Measurements from ENCODE around the gene PPP2R5C.

The PPP2R5C gene

DNA sequence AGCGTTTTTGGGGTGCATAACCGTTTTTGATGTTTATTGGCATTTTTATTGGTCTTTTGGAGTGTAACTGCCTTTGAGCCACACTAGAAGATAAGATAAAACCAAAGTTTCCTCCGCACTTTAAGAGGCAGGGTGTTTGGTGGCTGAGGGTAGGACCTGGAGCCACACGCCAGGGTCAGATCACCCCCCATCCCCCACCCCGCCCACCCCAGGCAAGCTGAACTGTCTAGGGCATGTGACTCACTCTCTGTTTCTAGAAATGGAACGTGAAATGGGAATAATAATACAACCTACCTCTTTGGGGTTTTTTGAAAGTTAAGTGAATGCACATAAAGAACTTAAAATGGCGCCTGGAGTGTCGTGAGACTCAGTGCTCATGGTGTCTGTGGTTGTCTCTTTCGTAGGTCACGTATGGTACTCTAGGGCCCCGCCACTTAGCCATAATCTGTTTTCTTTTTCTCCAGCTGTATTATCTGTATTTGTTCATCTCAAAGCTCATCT is 56.0 kb downstream of the PPP2R5C start:
- DNase-seq, result no peak

DNA sequence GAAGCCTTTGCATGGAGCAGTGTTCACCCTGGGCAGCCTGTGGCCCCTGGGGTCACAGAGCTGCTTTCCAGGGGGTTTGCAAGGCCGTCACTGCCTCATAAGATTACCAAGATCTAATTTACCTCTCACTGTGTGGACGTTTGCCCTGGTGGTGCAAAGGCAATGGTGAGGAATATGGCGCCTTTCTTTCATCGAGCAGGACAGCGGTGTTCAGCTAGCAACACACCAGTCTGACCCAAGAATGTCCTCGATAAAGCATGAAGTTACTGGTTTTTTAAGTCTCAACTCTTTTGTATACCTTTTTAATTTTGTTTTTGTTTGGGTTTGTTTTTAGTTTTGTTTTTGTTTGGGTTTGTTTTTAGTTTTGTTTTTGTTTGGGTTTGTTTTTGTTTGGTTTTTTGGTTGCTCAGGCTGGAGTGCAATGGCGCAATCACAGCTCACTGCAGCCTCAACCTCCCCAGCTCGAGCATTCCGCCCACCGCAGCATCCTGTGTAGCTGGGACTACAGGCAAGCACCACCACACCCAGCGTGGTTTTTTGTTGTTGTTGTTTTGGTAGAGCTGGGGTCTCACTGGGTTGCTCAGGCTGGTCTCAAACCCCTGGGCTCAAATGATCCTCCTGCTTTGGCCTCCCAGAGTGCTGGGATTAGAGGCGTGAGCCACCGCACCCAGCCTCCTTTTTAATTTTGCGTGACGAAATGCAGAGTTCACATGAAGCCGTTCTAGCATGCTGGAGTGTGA is 57.9 kb downstream of the PPP2R5C start:
- no peak for DNase-seq

DNA sequence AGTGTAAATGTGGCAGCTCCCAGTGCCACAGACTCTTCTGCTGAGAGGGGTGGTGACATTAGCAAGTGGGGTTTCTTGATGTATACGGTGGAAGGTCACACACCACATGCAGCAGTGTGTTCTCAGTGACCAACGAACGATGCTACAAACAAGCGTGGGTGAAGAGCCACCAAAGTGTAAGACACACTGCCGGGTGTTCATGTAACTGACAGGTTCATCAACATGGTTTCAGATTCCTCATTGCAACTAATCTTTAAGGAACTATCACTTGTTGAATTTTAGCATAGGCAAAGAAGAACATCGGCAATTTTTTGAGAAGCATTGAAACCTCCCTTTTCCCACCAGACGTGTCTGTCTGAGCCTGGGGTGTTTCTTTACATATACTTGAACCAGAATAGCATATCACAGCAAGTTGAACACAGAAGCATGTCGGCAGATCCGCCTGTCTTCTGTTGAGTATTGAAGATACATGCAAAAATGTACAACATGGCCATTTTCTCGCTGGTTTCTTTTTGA is 58.8 kb downstream of the PPP2R5C start:
- no peak for DNase-seq

DNA sequence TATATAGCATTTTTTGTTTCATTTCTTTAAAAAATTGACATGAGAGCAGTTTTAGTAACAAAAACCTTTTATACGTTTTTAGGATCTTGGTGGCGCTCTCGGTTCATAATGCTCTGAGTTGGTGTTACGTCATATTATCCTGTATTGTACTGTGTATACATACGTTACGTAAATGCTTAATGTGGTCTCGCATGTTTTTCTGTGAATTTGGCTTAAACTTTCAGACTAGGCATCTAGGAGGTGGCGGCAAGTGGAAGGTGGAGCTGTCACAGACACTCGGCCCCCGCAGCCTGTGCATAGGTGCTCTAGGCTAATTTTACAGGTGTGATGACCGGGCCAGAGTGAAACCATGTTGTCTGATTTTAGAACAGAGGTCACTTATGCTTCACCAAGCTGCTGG is 60.0 kb downstream of the PPP2R5C start:
- no peak for DNase-seq

DNA sequence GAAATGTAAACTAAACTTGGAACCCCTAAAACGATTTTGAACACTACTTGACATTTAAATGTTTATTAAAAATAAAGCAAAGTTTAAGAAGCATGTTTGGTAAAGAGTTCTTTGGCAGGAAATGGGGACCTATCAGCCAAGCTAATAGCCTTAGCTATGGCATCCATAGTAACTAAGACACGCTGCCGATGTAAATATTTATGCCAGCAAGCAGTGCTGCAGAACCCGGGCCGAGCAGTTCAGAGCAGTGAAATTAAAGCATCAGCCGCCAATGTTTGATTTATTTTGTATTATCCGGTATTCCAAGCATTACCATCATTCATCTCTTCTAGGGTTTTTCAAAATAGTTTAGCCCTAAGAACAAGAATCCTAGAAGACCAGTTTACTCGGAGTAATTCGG is 61.6 kb downstream of the PPP2R5C start:
- DNase-seq, result no peak

DNA sequence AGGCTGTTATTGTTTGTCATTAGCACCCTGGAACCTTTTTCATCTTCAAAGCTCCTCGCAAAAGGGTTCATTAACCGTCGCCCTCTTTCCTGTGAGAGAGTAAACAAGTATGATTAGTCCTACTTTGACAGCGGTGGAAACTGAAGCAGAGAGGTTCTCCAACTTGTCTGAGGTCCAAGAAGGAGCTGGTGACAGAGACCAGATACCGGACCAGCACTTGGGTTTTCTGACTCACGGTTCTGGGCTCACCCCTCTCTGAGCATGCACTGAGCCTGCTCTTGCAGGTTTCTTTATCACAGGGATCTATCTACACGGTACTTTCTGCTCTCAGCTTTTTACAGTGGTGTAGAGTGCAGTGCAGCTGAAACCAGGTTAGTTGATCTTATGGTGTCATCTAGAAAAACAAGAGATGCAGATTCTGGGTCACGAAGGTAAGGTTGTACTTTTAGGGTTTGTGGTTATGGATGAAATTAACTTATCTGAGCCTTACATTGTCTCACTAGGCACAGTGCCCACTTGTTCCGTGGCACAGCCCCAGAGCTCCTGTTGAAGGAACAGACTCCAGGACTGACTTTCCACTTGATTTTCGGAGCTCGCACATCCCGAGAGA is 62.1 kb downstream of the PPP2R5C start:
- DNase-seq, result no peak

DNA sequence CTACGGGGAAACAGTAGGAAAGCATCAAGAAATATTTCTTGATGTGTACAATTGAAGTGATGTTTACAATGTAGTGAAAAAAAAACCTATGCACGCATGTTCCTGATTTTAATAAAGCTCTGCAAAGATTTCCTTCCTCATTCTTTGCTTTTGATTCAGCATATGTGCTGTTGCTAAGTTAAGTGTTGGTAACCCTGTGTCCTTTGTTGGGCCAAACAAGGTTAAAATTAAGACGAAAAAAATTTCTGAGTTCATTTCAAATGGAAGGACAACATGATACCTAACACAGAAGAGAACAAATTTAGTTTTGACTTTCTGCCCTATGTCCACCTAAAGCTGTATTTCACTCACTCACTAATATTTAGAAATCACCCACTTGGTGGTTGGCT is 62.8 kb downstream of the PPP2R5C start:
- DNase-seq, result no peak

DNA sequence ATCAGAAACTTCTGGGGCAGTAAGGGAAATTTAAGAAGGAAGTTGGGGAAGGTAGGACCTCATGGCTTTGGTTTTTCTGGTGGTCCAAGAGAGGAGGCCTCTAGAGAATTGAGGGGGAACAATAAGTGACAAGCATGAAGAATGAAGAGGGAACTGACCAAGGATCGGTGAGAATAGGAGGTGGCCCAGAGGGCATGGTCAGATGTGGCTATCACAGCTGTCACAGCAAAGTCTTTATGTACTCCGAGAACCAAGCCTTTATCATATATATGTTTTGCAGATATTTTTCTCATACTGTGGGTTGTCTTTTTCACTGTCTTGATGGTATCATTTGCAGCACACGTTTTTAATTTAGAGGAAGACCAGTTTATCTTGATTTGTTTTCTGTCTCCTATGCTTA is 64.3 kb downstream of the PPP2R5C start:
- DNase-seq, result no peak

DNA sequence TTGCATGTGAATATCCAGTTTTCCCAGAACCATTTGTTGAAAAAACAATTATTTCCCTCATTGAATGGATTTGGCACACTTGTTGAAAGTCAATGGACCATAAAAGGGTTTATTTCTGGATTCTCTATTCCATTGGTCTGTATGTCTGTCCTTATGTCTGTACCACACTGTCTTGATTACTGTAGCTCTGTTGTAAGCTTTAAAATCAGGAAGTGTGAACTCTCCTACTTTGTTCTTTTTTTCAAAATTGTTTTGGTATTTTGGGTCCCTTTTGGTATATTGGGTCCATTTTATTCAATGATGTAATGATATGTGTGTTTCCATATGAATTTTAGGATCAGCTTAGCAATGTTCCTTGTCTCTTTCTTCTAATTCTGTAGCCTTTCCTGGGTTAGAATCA is 64.8 kb downstream of the PPP2R5C start:
- no peak for DNase-seq

DNA sequence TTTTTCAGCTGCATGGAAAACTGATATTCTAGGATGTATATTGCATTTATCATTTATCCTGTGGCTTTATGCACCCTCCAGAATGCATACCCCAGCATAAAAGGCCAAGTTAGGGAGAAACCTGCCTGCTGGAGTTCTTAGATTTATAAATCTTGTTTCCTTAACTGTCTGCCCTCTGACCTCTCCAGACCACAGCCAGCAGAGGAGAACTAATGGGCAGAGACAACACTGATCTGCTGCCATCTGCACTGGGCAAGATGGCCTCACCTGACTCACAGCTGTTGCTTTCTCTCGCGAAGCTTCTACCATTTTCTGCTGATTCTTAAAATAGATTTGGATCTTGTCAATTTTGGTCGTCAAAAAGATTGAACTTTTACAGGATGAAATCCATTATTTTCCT is 65.8 kb downstream of the PPP2R5C start:
- DNase-seq, result no peak

DNA sequence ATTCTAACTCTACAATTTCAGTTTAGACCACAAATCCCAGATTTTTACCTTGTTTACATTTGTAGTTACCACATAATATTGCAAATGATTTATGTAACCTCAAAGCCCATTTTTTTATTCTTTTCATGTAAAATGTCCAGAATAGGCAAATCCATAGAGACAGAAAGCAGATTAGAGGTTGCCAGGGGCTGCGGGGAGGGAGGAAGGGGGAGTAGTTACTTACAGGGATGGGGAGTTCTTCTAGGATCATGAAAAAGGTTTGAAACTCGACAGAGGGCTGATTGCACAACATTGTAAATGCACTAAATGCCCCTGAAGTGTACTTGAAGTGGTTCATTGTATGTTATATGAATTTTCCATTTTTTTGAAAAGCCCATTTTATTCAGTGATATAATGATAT is 66.5 kb downstream of the PPP2R5C start:
- no peak for DNase-seq

DNA sequence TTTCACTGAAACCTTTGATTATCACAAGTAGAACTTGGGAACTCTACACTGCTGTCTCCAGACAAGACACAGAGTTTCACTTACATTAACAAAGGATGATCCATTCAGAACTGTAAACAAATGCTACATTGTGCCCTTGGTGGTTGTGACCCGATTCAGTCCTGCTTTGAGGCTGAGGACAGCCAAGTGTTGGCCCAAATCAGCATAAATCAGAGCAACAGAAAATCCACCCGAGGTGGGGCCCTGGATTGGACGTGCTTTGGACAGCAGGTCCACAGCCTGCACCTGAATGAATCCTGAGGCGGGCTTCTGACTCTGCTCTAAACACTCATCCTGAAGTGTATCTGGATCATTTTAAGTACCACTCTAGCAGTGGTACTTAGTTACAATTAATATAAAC is 68.8 kb downstream of the PPP2R5C start:
- DNase-seq, result no peak

DNA sequence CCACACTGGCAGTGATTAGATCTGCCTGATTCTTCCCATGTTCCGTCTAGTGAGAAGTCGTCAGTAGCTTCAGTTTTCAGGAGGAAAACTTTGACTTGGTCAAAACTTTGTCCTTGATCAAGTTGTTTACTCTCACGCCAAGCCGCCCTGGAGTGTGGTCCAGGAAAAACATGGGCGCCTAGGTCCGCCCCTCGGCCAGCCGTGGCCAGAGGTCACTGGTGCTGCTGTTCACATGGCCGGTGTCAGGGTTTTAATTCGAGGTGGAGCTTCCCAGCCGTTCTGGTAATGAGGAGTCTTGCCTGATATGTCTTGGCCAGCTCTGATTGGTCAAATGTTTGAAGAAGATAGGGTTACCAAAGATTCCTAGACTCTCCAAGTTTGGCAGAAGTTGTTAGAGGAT is 71.5 kb downstream of the PPP2R5C start:
- DNase-seq, result no peak

DNA sequence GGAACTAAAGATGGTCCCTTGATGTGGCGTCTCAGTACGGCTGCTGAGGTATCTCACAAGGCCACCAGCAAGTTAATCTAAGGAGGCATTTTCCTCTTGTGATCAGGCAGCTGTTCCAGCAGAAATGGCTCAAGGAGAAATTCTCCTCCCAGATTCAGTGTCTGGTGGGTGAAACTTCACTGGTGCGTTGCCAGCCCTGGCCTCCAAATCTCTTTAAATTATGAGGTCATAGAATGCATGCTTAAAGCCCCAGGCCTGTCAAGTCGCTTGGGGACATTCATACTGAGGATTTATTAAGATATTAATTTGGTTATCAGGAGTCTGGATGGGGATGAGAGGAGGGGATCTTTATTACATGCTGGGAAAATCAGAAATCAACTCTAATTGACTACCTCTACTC is 72.9 kb downstream of the PPP2R5C start:
- no peak for DNase-seq

DNA sequence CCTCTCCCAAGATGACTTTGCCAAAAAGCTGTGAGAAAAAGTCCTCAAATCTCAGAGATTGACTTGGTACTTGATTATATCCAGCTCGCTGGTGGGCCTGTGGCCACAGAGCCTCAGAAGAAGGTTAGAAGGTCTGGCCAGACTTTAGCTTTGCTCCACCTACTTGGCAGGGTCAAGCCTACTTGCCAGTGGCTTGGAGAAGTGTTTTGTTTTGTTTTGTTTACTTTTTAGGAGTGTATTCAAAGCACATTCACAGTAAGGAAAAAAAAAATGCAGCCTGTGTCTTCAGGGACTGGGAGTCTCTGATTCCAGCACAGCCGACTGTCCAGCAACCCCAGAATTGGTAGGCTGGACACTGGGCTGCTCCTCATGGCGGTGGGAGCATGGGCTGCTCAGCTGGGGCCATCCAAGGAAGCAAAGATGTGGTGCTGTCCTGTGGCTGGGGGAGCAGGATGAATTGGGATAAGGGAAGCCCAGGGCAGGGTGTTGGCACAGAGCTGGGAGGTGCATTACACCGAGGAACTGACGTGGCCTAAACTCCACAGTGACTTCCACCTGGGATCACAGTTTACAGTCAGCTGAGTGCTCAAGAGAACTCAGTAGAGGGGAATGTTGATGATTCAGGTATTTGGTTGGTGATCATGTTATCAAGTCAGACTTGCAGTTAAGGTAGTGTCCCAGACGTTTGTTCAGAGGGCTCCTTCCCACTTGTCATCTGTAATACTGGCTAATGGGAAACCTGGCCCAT is 73.5 kb downstream of the PPP2R5C start:
- DNase-seq, result no peak

DNA sequence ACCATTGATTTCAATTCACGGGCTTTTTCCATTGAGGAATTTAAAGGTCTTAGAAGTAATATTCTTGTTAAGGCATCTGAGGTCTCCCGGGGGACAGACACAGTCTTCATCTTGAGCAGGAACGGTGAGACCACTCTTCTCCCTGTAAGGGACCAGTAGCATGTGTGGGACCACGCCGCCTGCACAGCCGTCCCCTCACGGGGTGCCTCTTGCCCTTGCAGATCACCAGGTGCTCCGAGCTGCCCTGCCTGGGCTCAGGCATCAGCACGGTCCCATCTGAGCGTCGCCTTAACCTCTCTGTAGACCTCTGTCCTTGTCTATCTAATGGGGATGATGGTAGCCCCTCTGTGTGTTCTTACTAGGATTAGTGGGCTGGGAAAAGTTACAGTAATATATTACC is 74.1 kb downstream of the PPP2R5C start:
- DNase-seq, result no peak

DNA sequence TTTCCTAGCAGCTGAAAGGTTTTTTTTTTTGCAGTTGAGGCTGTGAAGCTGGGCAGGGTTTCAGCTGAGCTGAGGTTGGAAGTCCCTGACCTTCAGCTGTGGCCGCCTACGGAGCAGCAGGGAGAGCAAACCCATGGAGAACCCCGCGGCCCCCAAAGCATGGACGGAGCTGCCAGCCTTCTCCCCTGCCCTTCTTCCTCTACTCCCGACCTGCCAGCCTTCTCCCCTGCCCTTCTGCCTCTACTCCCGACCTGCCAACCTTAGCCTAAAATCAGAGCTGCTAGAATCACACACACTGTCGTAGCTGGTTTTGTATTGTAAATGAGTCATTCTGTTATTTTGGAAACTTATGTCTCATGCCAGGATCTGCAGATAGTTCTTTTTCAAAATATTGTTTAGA is 74.6 kb downstream of the PPP2R5C start:
- no peak for DNase-seq

DNA sequence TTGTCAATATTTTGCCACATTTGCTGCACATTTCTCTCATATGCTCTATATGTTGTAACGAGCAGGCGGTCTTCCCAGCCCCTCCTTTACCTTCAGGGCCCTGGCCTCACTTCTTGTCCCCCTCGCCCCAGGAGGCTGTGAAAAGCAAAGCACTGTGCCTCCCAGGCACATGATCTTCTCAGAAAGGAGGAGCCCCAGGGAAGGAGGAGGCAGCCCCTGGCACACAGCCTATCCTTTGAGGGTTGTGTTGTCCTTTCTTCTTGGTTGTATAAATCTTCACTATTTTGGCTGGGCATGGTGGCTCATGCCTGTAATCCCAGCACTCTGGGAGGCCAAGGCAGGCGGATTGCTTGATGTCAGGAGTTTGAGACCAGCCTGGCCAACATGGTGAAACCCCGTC is 77.0 kb downstream of the PPP2R5C start:
- no peak for DNase-seq

DNA sequence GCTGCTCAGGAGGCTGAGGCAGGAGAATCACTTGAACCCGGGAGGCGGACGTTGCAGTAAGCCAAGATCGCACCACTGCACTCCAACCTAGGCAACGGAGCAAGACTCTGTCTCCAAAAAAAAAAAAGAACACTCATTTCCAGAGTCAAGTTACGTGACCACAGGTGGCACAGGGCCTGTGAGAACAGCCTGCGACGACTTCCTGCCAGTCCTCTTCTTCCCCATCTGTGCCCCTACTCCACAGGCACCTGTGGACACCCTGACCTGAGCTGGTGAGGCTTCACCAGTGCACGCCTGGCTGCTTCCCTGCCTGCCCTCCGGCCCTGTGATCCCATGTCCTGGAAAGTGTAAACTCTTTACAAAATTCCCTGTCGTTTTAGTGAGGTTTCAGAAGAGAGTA is 77.7 kb downstream of the PPP2R5C start:
- no peak for DNase-seq

DNA sequence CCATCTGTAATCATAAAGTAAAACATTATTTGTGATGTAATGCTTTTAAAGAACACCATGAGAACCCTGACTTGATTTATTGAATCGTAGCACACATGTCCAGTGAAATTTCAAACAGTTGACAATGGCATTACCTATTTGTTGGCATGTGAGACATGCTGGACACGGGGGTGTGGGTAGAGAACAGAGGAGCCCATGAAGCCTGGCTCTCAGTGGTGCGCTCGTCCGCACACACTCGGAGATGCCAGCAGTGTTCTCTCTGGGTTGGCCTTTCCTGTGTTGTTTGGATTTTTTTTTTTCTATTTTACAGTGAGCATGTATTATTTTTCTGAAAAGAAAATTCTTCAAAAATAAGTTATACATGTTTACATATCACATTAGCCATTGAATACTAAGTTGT is 78.2 kb downstream of the PPP2R5C start:
- DNase-seq, result no peak

DNA sequence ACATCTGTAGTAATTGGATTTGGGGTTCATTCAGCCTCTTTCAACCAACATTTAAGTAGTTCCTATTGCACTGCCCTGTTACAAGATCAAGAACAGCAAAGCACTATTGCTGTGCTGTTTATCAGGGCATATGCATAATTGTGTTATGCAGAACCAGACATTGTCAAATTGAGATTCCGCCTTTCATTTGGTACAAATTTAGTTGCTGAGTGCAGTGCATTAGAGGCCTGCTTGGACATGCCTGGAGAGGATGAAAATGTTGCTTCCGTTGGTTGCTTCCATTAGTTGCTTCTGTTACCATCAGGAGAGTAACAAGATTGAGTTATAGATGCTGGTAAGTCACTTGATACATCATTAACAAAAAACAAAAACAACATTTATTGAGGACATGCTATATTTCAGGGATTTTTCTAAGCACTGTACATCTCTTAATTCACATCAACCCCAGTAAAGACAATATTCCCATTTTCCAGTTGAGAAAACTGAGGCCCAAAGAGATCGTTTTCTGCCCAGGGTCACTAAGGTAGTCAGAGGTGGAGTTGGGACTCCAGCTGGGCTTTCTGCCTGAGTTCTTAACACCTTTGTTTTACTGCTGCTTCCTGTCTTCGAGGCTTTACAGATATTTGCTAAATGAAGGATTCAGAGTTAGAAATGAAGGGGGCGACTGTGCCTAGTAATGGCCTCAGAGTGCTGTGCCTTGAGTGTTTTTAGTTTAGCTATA is 79.3 kb downstream of the PPP2R5C start:
- no peak for DNase-seq

DNA sequence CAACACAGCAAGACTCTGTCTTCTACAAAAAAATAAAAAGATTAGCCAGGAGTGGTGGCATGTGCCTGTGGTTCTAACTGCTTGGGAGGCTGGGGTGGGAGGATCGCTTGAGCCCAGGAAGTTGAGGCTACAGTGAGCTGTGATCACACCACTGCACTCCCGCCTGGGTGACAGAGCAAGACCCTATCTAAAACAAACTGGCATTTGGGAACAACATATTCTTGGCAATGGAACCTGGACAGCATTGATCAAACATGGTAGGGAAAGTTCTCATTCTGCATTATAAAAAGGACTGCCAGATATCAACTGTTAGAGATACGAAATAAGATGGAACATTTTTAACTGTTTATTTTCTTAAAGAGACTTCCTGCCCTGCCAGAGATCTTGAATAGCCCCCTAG is 81.5 kb downstream of the PPP2R5C start:
- no peak for DNase-seq

DNA sequence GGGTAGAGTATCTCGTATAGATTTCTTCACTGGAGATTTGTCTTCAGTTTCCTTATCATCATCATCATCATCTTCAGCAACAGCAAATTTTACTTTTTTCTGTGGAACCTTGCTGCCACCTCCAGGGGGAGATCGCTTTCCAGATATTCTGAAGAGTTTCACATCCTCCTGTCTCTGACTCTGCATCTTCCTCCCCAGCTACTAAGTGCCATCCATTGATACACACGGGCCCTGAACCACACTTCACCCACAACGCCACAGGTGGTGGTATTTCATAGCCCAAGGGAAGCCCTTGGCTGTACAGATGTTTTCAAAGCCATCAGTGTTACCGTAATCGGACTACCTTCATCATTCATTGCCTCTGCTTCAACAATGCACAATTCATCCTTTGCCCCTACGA is 82.2 kb downstream of the PPP2R5C start:
- no peak for DNase-seq
